ENCODE data around the gene NUCKS1.

The NUCKS1 gene

GRCh38 chr1:205749234-205750137, 496 bp downstream of the NUCKS1 start:
- H3K4me1 ChIP-seq (ENCODE audit: control insufficient read depth, insufficient read depth, low read length, poor library complexity, severe bottlenecking) = peaks cover 11% of the 10 kb centered on the region
- peaks cover 27% of the 10 kb centered on the region for H3K36me3 ChIP-seq (ENCODE audit: control insufficient read depth, insufficient read depth, low read length)
- 0% methylated on average over 2 to 31 of the region's 81 CpGs for WGBS, 2 experiments (ENCODE audit: insufficient coverage in 2 of 2)
- H3K27ac ChIP-seq (ENCODE audit: low read depth, low read length, severe bottlenecking) = peak overlapping the region; percentile 93
- peak overlapping the region; percentile 83 for H3K4me3 ChIP-seq (ENCODE audit: extremely low read depth, insufficient read depth, low read length, poor library complexity, severe bottlenecking)
- H3K9me3 ChIP-seq (ENCODE audit: control insufficient read depth, low read length) = no peaks in the 10 kb centered on the region

- peaks cover 27% of the 10 kb centered on the region for H3K36me3 ChIP-seq (ENCODE audit: control insufficient read depth, insufficient read depth, low read length)
- H3K4me3 ChIP-seq (ENCODE audit: extremely low read depth, insufficient read depth, low read length, poor library complexity, severe bottlenecking) = peak overlapping the region; percentile 83
- peak overlapping the region; percentile 85 for H3K27ac ChIP-seq (ENCODE audit: low read depth, low read length, severe bottlenecking)
- H3K9me3 ChIP-seq (ENCODE audit: control insufficient read depth, low read length) = no peaks in the 10 kb centered on the region
- 0% methylated on average over 14 to 17 of the region's 25 CpGs for WGBS, 2 experiments (ENCODE audit: insufficient coverage in 2 of 2)
- peaks cover 11% of the 10 kb centered on the region for H3K4me1 ChIP-seq (ENCODE audit: control insufficient read depth, insufficient read depth, low read length, poor library complexity, severe bottlenecking)
These were observed 1.4 kb downstream of the NUCKS1 start for GRCh38 chr1:205748403-205749233.

- Histone ChIP-seq H3K4me1 (ENCODE audit: control insufficient read depth, insufficient read depth, low read length, poor library complexity, severe bottlenecking) (peaks cover 11% of the 10 kb centered on the region), H3K9me3 (ENCODE audit: control insufficient read depth, low read length) (no peaks in the 10 kb centered on the region), H3K27ac (ENCODE audit: low read depth, low read length, severe bottlenecking) (no peak overlapping the region), H3K4me3 (ENCODE audit: extremely low read depth, insufficient read depth, low read length, poor library complexity, severe bottlenecking) (peak overlapping the region; percentile 10), H3K36me3 (ENCODE audit: control insufficient read depth, insufficient read depth, low read length) (peaks cover 37% of the 10 kb centered on the region)
- WGBS, 2 experiments (ENCODE audit: insufficient coverage in 2 of 2) = 88 to 94% methylated on average over 1 to 3 of the region's 5 CpGs
These were observed 3.1 kb downstream of the NUCKS1 start for GRCh38 chr1:205746757-205747412.

- H3K27ac ChIP-seq (ENCODE audit: low read depth, low read length, severe bottlenecking) = no peak overlapping the region
- H3K36me3 ChIP-seq (ENCODE audit: control insufficient read depth, insufficient read depth, low read length) = peaks cover 51% of the 10 kb centered on the region
- no peak overlapping the region for H3K4me3 ChIP-seq (ENCODE audit: extremely low read depth, insufficient read depth, low read length, poor library complexity, severe bottlenecking)
- no peaks in the 10 kb centered on the region for H3K9me3 ChIP-seq (ENCODE audit: control insufficient read depth, low read length)
- WGBS, 2 experiments (ENCODE audit: insufficient coverage in 2 of 2) = 98 to 100% methylated on average over 4 of the region's 8 CpGs
- H3K4me1 ChIP-seq (ENCODE audit: control insufficient read depth, insufficient read depth, low read length, poor library complexity, severe bottlenecking) = peaks cover 11% of the 10 kb centered on the region
These were observed 5.6 kb downstream of the NUCKS1 start for GRCh38 chr1:205744403-205744802.

- H3K4me1 ChIP-seq (ENCODE audit: control insufficient read depth, insufficient read depth, low read length, poor library complexity, severe bottlenecking) = peaks cover 11% of the 10 kb centered on the region
- H3K9me3 ChIP-seq (ENCODE audit: control insufficient read depth, low read length) = no peaks in the 10 kb centered on the region
- no peak overlapping the region for H3K4me3 ChIP-seq (ENCODE audit: extremely low read depth, insufficient read depth, low read length, poor library complexity, severe bottlenecking)
- 17 to 47% methylated on average over 2 to 3 of the region's 4 CpGs for WGBS, 2 experiments (ENCODE audit: insufficient coverage in 2 of 2)
- no peak overlapping the region for H3K27ac ChIP-seq (ENCODE audit: low read depth, low read length, severe bottlenecking)
- H3K36me3 ChIP-seq (ENCODE audit: control insufficient read depth, insufficient read depth, low read length) = peaks cover 55% of the 10 kb centered on the region
These were observed 6.0 kb downstream of the NUCKS1 start for GRCh38 chr1:205743977-205744376.

GRCh38 chr1:205741681-205742080, 8.3 kb downstream of the NUCKS1 start:
- no peaks in the 10 kb centered on the region for H3K9me3 ChIP-seq (ENCODE audit: control insufficient read depth, low read length)
- H3K36me3 ChIP-seq (ENCODE audit: control insufficient read depth, insufficient read depth, low read length) = peaks cover 62% of the 10 kb centered on the region
- 100% methylated on average over 1 of the region's 1 CpG; no CpG with 5 or more reads in 1 of the 2 experiments for WGBS, 2 experiments (ENCODE audit: insufficient coverage in 2 of 2)
- peaks cover 3% of the 10 kb centered on the region for H3K4me1 ChIP-seq (ENCODE audit: control insufficient read depth, insufficient read depth, low read length, poor library complexity, severe bottlenecking)
- no peak overlapping the region for H3K27ac ChIP-seq (ENCODE audit: low read depth, low read length, severe bottlenecking)
- H3K4me3 ChIP-seq (ENCODE audit: extremely low read depth, insufficient read depth, low read length, poor library complexity, severe bottlenecking) = no peak overlapping the region

GRCh38 chr1:205739348-205740160, 10.4 kb downstream of the NUCKS1 start:
- Histone ChIP-seq H3K27ac (ENCODE audit: low read depth, low read length, severe bottlenecking) (no peak overlapping the region), H3K9me3 (ENCODE audit: control insufficient read depth, low read length) (no peaks in the 10 kb centered on the region), H3K4me1 (ENCODE audit: control insufficient read depth, insufficient read depth, low read length, poor library complexity, severe bottlenecking) (no peaks in the 10 kb centered on the region), H3K4me3 (ENCODE audit: extremely low read depth, insufficient read depth, low read length, poor library complexity, severe bottlenecking) (no peak overlapping the region), H3K36me3 (ENCODE audit: control insufficient read depth, insufficient read depth, low read length) (peaks cover 65% of the 10 kb centered on the region)
- 40 to 78% methylated on average over 2 to 3 of the region's 5 CpGs for WGBS, 2 experiments (ENCODE audit: insufficient coverage in 2 of 2)

- no CpG with 5 or more reads among the region's 1 CpG for WGBS, 2 experiments (ENCODE audit: insufficient coverage in 2 of 2)
- Histone ChIP-seq H3K9me3 (ENCODE audit: control insufficient read depth, low read length) (no peaks in the 10 kb centered on the region), H3K36me3 (ENCODE audit: control insufficient read depth, insufficient read depth, low read length) (peaks cover 72% of the 10 kb centered on the region), H3K27ac (ENCODE audit: low read depth, low read length, severe bottlenecking) (no peak overlapping the region), H3K4me3 (ENCODE audit: extremely low read depth, insufficient read depth, low read length, poor library complexity, severe bottlenecking) (no peak overlapping the region), H3K4me1 (ENCODE audit: control insufficient read depth, insufficient read depth, low read length, poor library complexity, severe bottlenecking) (no peaks in the 10 kb centered on the region)
These were observed 14.8 kb downstream of the NUCKS1 start for GRCh38 chr1:205735218-205735617.

- H3K9me3 ChIP-seq (ENCODE audit: control insufficient read depth, low read length) = no peaks in the 10 kb centered on the region
- peaks cover 72% of the 10 kb centered on the region for H3K36me3 ChIP-seq (ENCODE audit: control insufficient read depth, insufficient read depth, low read length)
- no peak overlapping the region for H3K4me3 ChIP-seq (ENCODE audit: extremely low read depth, insufficient read depth, low read length, poor library complexity, severe bottlenecking)
- no peak overlapping the region for H3K27ac ChIP-seq (ENCODE audit: low read depth, low read length, severe bottlenecking)
- H3K4me1 ChIP-seq (ENCODE audit: control insufficient read depth, insufficient read depth, low read length, poor library complexity, severe bottlenecking) = no peaks in the 10 kb centered on the region
- 90 to 92% methylated on average over 2 of the region's 2 CpGs for WGBS, 2 experiments (ENCODE audit: insufficient coverage in 2 of 2)
These were observed 16.4 kb downstream of the NUCKS1 start for GRCh38 chr1:205733438-205734175.

Measured in mesodermal cell (in vitro differentiated cells).